Glutamatergic neuron (in vitro differentiated cells): ENCODE data around the gene CDT1. TPM values are rescaled to one million over a fixed set of nuclear protein-coding genes. Genes with fewer than 3 reads are reported as not detected.

ENCODE experiments used
- DNase-seq: peaks from one replicate; pipeline ENCODE4 v3.0.0; 2022
- H3K27ac Mint-ChIP-seq: one replicate; pipeline ENCODE4 v1.8.0; 2020; ENCODE audit warnings: mild to moderate bottlenecking, mixed read lengths, inconsistent platforms; ENCODE audit not compliant: unreplicated experiment
- H3K27me3 Mint-ChIP-seq: one replicate; pipeline ENCODE4 v1.8.0; 2020; ENCODE audit warnings: mild to moderate bottlenecking, moderate library complexity, mixed read lengths, inconsistent platforms; ENCODE audit not compliant: unreplicated experiment
- H3K36me3 Mint-ChIP-seq: one replicate; pipeline ENCODE4 v1.8.0; 2020; ENCODE audit warnings: mild to moderate bottlenecking, mixed read lengths, inconsistent platforms; ENCODE audit not compliant: unreplicated experiment
- H3K4me1 Mint-ChIP-seq: one replicate; pipeline ENCODE4 v1.8.0; 2020; ENCODE audit warnings: mild to moderate bottlenecking, low read depth, mixed read lengths, inconsistent platforms; ENCODE audit not compliant: unreplicated experiment
- H3K4me3 Mint-ChIP-seq: one replicate; pipeline ENCODE4 v1.8.0; 2020; ENCODE audit warnings: mild to moderate bottlenecking, mixed read lengths, inconsistent platforms; ENCODE audit not compliant: unreplicated experiment
- H3K9me3 Mint-ChIP-seq: one replicate; pipeline ENCODE4 v1.8.0; 2020; ENCODE audit warnings: mild to moderate bottlenecking, moderate library complexity, mixed read lengths, inconsistent platforms; ENCODE audit not compliant: unreplicated experiment
- CTCF ChIP-seq: fragments of 200-600 bp; sonication (generic); IDR thresholded peaks from one replicate; pipeline ENCODE4 v1.5.0; 2021; ENCODE audit not compliant: partially characterized antibody, unreplicated experiment
- long read RNA-seq: library from polyadenylated mRNA; unstranded; transcript quantifications from one replicate; pipeline ENCODE4 v2.0.0, GENCODE V29; 2020; ENCODE audit not compliant: unreplicated experiment
- total RNA-seq: library from RNA; stranded (reverse); fragmentation: NEBNext Ultra II Directional; extraction: Animal tissue kit (Norgen Biotek cat#: 25700); gene quantifications from one replicate; pipeline ENCODE4 v1.2.1, GENCODE V29; 2021; ENCODE audit not compliant: unreplicated experiment

CDT1 gene
- 5.6 TPM for total RNA-seq
- long read RNA-seq, partial matches to known transcripts = 0 of 5 reads
- long read RNA-seq, other reads (novel, unspliced or antisense) = 1 of 5 reads

GRCh38 chr16:88803264-88803987, at the start of gene CDT1:
Gene CDT1, plus strand, starts transcription at chr16:88803789. Its CDS starts 43 bp downstream, at chr16:88803832.
- Mint-ChIP-seq H3K27me3 (peaks cover 1% of the 10 kb centered on the region), H3K4me1 (no peaks in the 10 kb centered on the region), H3K27ac (no peak within 1 kb of the TSS), H3K36me3 (no peaks in the 10 kb centered on the region), H3K9me3 (peaks cover 2% of the 10 kb centered on the region), H3K4me3 (peak within 1 kb of the TSS; percentile 74)
- no peak for TF ChIP-seq CTCF
- peak; percentile 83 for DNase-seq

- Mint-ChIP-seq H3K27me3 (peaks cover 2% of the 10 kb centered on the region), H3K36me3 (no peaks in the 10 kb centered on the region), H3K4me3 (no peak overlapping the region), H3K9me3 (no peaks in the 10 kb centered on the region), H3K27ac (no peak overlapping the region), H3K4me1 (peaks cover 3% of the 10 kb centered on the region)
- DNase-seq = no peak
- no peak for TF ChIP-seq CTCF
These were observed 49.3 kb upstream of the CDT1 start for GRCh38 chr16:88754109-88754911.

- Mint-ChIP-seq H3K4me3 (no peak overlapping the region), H3K36me3 (no peaks in the 10 kb centered on the region), H3K9me3 (no peaks in the 10 kb centered on the region), H3K27me3 (peaks cover 2% of the 10 kb centered on the region), H3K4me1 (peaks cover 5% of the 10 kb centered on the region), H3K27ac (no peak overlapping the region)
- DNase-seq = no peak
- TF ChIP-seq CTCF = peak; percentile 33
These were observed 48.5 kb upstream of the CDT1 start for GRCh38 chr16:88754912-88755744.

- peaks cover 2% of the 10 kb centered on the region for H3K27me3 Mint-ChIP-seq
- H3K4me1 Mint-ChIP-seq = peaks cover 7% of the 10 kb centered on the region
- no peak overlapping the region for H3K27ac Mint-ChIP-seq
- no peak overlapping the region for H3K4me3 Mint-ChIP-seq
- no peaks in the 10 kb centered on the region for H3K9me3 Mint-ChIP-seq
- TF ChIP-seq CTCF = no peak
- no peak for DNase-seq
- H3K36me3 Mint-ChIP-seq = no peaks in the 10 kb centered on the region
These were observed 47.7 kb upstream of the CDT1 start for GRCh38 chr16:88755745-88756443.
